ENCODE data around the gene GABARAP.

Gene GABARAP

DNA sequence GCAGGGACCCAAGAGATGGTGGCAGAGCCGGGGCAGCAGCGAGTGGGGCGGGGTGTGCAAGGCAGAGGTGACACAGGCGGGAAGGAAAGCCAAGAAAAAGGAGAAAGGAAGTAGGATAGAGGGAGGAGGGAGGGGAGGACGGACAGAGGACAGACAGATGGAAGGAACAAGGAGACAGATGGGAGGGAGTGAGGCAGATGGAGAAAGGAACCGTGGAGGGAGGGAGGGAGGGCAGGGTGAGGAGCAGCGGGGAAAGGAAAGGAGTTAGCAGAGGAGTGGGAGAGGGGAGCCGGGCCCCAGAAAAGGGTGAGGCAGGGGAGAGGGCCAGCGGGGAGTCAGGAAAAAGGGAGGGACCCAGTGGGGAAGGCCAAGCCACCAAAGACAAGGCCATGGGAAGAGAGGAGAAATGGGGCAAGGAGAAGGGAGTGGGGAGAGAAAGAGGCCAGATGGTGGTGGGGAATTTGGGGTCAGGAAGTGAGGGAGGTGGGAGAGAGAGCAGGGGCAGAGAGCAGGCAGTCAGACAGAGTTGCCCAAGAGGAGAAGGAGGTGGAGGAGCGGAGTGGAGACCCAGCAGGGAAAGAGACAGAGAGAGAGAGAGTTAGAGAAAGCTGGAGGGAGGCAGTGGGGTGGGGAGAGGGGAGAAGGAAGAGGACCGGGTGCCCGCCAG, 49.8 kb downstream of the GABARAP start:
- Histone ChIP-seq H3K36me3 (peaks cover 0 to 54% (median 28%) of the 10 kb centered on the region in 3 donors), H3K27ac (no peak overlapping the region), H3K4me1 (no peaks in the 10 kb centered on the region), H3K9me3 (no peaks in the 10 kb centered on the region), H3K4me3 (no peak overlapping the region), H3K27me3 (no peaks in the 10 kb centered on the region)
- no peak for TF ChIP-seq CTCF (IDR thresholded peaks at IDR 0.05)
- no peak for DNase-seq
- intact Hi-C loops (cut with DNase I; ENCODE audit: low total_unique reads): no loop called here

DNA sequence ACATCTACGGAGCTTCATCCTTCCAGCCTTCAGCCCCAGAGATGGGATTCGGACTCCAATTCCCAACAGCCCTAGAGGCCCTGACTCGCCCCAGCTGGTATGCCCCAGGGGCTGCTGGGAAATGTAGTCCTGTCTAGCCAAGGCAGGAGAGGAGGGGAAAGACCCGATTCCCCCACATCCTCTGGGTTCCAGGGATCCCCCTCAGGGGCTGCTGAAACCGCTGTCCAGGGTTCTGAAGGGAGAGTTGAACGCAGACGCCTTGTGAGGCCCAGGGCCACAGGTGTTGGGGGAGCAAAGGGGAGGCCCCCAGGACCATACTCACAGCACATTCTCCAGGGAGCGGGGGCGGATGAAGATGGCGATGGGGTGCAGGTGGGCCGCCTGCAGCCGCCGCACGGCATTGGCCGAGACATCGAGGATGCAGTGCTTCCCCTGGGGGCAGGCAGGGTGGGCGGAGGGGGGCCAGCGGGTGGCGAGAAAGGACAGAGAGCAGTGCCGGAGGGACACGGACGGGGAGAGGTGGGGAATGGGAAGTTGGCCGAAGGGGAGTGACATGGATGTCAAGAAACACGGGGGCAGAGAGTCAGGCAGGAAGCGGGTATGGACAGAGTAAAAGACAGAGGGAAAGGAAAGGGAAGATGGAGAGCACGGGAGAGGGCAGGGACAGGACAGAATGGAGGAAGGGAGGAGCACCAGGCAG, 50.5 kb downstream of the GABARAP start:
- no peak for TF ChIP-seq CTCF (IDR thresholded peaks at IDR 0.05)
- no peak for DNase-seq
- H3K36me3 ChIP-seq: peaks cover 0 to 51% (median 24%) of the 10 kb centered on the region in 3 donors
- H3K27me3 ChIP-seq: no peaks in the 10 kb centered on the region
- H3K4me1 ChIP-seq: no peaks in the 10 kb centered on the region
- intact Hi-C loops (cut with DNase I; ENCODE audit: low total_unique reads): no loop called here
- no peak overlapping the region for H3K27ac ChIP-seq
- no peak overlapping the region for H3K4me3 ChIP-seq
- H3K9me3 ChIP-seq: no peaks in the 10 kb centered on the region

- intact Hi-C loops (cut with DNase I; ENCODE audit: low total_unique reads): no loop called here
- Histone ChIP-seq H3K4me3 (no peak overlapping the region), H3K36me3 (peaks cover 0 to 44% (median 17%) of the 10 kb centered on the region in 3 donors), H3K27me3 (no peaks in the 10 kb centered on the region), H3K4me1 (no peaks in the 10 kb centered on the region), H3K27ac (no peak overlapping the region), H3K9me3 (no peaks in the 10 kb centered on the region)
- DNase-seq: no peak
- TF ChIP-seq CTCF (IDR thresholded peaks at IDR 0.05): no peak
Observed at GRCh38 chr17:7191069-7191468, 51.2 kb downstream of the GABARAP start.

DNA sequence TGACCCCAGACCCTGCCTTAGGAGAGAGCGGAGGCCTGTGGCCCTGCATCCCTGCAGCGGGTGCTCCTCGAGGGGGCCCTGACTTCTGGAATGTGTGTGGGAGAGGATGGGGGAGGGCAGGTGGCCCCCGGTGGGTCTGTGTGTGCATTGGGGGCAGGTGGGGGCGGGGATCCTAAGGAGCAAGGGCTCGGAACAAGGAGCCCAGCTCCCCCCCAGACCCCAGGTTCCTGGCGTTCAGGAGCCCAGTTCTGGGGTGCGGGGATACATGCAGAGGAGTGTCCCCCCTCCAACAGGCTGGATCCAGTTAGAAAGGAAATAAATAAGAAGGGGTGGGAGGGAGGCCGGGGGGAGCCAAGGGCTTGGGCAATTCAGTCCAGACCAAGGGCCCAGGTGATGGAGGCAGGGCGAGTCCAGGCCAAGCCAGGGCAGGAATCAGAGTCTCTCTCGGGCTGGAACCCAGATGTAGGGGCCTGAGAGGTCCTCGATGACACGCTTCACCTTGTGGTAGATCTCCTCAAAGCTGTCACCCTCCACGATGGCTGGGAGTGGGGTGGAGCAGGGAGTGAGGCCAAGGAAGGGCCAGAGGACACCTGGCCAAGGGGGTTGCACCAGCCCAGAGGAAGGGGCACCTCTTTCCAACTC, 51.9 kb downstream of the GABARAP start:
- no peak for DNase-seq
- intact Hi-C loops (cut with DNase I; ENCODE audit: low total_unique reads): no loop called here
- Histone ChIP-seq H3K27ac (no peak overlapping the region), H3K4me3 (no peak overlapping the region), H3K4me1 (no peaks in the 10 kb centered on the region), H3K27me3 (no peaks in the 10 kb centered on the region), H3K36me3 (peaks cover 0 to 37% (median 11%) of the 10 kb centered on the region in 3 donors), H3K9me3 (no peaks in the 10 kb centered on the region)
- no peak for TF ChIP-seq CTCF (IDR thresholded peaks at IDR 0.05)

Data from tibial artery (tissue), 4 donors.